PC-9 (cell line): Measurements from ENCODE around the gene SIK2. TPM values are rescaled to one million over a fixed set of nuclear protein-coding genes. Genes with fewer than 3 reads are reported as not detected.

Source experiments
- BruUV-seq: library from RNA; stranded (reverse); fragments of 400-500 nt; replicated peaks from 2 replicates; lab custom pipeline; 2021; lab: Mats Ljungman, UMichigan
- CTCF ChIA-PET: fragments of 300-600 bp; sonication (Branson Sonifier 250); formaldehyde crosslinking; loops from one replicate; lab custom pipeline; 2022; ENCODE audit warnings: antibody characterized with exemption; lab: Charles Lee
- POLR2A ChIA-PET: fragments of 300-600 bp; sonication (Branson Sonifier 250); formaldehyde crosslinking; loops from one replicate; lab custom pipeline; 2022; ENCODE audit warnings: antibody characterized with exemption; ENCODE audit not compliant: unreplicated experiment; lab: Charles Lee
- DNase-seq, 2 experiments: peaks; one replicate each; pipeline versions ENCODE4 v3.0.0 to v3.0.0-alpha.2; 2015 to 2022; ENCODE audit warnings: mixed read lengths in 1 of 2
- H2AFZ ChIP-seq: fragments of 200-600 bp; sonication (generic); 2 replicates; pipeline ENCODE4 v1.8.1; 2017; ENCODE audit warnings: antibody characterized with exemption
- H3F3A ChIP-seq: fragments of 200-600 bp; sonication (generic); 2 replicates; pipeline ENCODE4 v1.8.1; 2017; ENCODE audit warnings: antibody characterized with exemption, mild to moderate bottlenecking, low read depth; ENCODE audit not compliant: insufficient read depth
- H3K27ac ChIP-seq: fragments of 200-600 bp; sonication (generic); 2 replicates; pipeline ENCODE4 v1.6.1; 2016; ENCODE audit warnings: mixed run types
- H3K27me3 ChIP-seq: fragments of 200-600 bp; sonication (generic); 2 replicates; pipeline ENCODE4 v1.6.1; 2016; ENCODE audit warnings: low read depth, mixed run types; ENCODE audit not compliant: insufficient read depth
- H3K36me3 ChIP-seq: fragments of 200-600 bp; sonication (generic); 2 replicates; pipeline ENCODE4 v1.6.1; 2016; ENCODE audit warnings: low read depth, mixed run types
- H3K4me1 ChIP-seq: fragments of 200-600 bp; sonication (generic); replicated peaks from 2 replicates; pipeline ENCODE4 v1.6.1; 2016; ENCODE audit warnings: mixed run types; ENCODE audit not compliant: insufficient read depth
- H3K4me2 ChIP-seq: fragments of 200-600 bp; sonication (generic); 2 replicates; pipeline ENCODE4 v1.6.1; 2017; ENCODE audit warnings: mixed run types
- H3K4me3 ChIP-seq: fragments of 200-600 bp; sonication (generic); 2 replicates; pipeline ENCODE4 v1.6.1; 2016; ENCODE audit warnings: mixed run types
- H3K79me2 ChIP-seq: fragments of 200-600 bp; sonication (generic); 2 replicates; pipeline ENCODE4 v1.6.1; 2017; ENCODE audit warnings: low read depth, mixed run types
- H3K9me2 ChIP-seq: fragments of 200-600 bp; sonication (generic); 2 replicates; pipeline ENCODE4 v1.8.1; 2017; ENCODE audit warnings: mild to moderate bottlenecking; ENCODE audit not compliant: insufficient read depth
- H3K9me3 ChIP-seq: fragments of 200-600 bp; sonication (generic); 2 replicates; pipeline ENCODE4 v1.8.1; 2016; ENCODE audit warnings: low read depth; ENCODE audit not compliant: insufficient read depth
- H4K20me1 ChIP-seq: fragments of 200-600 bp; sonication (generic); 2 replicates; pipeline ENCODE4 v1.8.1; 2017; ENCODE audit not compliant: insufficient read depth
- EZH2 ChIP-seq: fragments of 200-600 bp; sonication (generic); IDR thresholded peaks from 2 replicates; pipeline ENCODE4 v1.8.0; 2017; ENCODE audit warnings: antibody characterized with exemption, low read depth
- intact Hi-C: fragments of 100-400 bp; cut with micrococcal nuclease; formaldehyde crosslinking; loops from one replicate; pipeline ENCODE4 v1.10.0; 2022; ENCODE audit not compliant: unreplicated experiment
- total RNA-seq: library from RNA; stranded (reverse); gene quantifications from 2 replicates; pipeline ENCODE4 v1.2.3, GENCODE V29; 2021
- TF ChIP-seq, protein P1 (sequence below): fragments of 200-600 bp; sonication (generic); conservative IDR thresholded peaks from 2 replicates; pipeline ENCODE4 v1.6.1; 2017; ENCODE audit warnings: mixed run types, antibody characterized with exemption, mild to moderate bottlenecking, moderate library complexity

Gene SIK2
- total RNA-seq, 1 experiment from 2014 or later, result 16.2 TPM

DNA sequence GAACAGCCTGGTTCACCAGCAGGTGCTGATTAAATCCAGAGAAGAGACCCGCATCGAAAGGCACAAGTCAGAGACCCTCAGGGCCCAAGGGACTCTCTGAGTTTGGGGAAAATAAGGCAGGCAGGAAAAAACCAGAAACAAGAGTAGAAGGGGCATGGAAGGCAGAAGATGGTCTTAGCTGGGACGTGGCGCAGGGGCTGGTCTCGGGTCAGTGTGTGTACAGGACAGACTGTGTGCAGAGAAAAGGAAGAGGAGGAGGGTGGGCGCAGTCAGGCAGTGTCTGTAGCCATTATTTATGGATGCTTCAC, 132.7 kb downstream of the SIK2 start:
- Histone ChIP-seq H3K27me3 (no peaks in the 10 kb centered on the region), H4K20me1 (no peaks in the 10 kb centered on the region), H3F3A (peaks cover 25% of the 10 kb centered on the region), H3K4me3 (peak overlapping the region; percentile 51; the same call in 1 of the 2 replicates), H3K9me3 (no peaks in the 10 kb centered on the region), H3K4me1 (peaks cover 34% of the 10 kb centered on the region), H3K79me2 (no peaks in the 10 kb centered on the region), H3K4me2 (peak overlapping the region; percentile 80), H3K27ac (peak overlapping the region; percentile 31), H3K36me3 (no peaks in the 10 kb centered on the region), H3K9me2 (no peaks in the 10 kb centered on the region), H2AFZ (no peak overlapping the region)
- BruUV-seq, result TSS peak; percentile 20
- DNase-seq, result no peak
- TF ChIP-seq, protein P1, sequence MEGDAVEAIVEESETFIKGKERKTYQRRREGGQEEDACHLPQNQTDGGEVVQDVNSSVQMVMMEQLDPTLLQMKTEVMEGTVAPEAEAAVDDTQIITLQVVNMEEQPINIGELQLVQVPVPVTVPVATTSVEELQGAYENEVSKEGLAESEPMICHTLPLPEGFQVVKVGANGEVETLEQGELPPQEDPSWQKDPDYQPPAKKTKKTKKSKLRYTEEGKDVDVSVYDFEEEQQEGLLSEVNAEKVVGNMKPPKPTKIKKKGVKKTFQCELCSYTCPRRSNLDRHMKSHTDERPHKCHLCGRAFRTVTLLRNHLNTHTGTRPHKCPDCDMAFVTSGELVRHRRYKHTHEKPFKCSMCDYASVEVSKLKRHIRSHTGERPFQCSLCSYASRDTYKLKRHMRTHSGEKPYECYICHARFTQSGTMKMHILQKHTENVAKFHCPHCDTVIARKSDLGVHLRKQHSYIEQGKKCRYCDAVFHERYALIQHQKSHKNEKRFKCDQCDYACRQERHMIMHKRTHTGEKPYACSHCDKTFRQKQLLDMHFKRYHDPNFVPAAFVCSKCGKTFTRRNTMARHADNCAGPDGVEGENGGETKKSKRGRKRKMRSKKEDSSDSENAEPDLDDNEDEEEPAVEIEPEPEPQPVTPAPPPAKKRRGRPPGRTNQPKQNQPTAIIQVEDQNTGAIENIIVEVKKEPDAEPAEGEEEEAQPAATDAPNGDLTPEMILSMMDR, result no peak
- TF ChIP-seq EZH2, result no peak
- ChIA-PET CTCF (no interaction called here), POLR2A (interaction anchor here (0.5 to 0.6 kb wide), 2 partner anchors 149 to 330 kb away, joined by 3 to 6 read pairs; no protein-coding TSS in a partner anchor)
- intact Hi-C loops, result no loop called here

DNA sequence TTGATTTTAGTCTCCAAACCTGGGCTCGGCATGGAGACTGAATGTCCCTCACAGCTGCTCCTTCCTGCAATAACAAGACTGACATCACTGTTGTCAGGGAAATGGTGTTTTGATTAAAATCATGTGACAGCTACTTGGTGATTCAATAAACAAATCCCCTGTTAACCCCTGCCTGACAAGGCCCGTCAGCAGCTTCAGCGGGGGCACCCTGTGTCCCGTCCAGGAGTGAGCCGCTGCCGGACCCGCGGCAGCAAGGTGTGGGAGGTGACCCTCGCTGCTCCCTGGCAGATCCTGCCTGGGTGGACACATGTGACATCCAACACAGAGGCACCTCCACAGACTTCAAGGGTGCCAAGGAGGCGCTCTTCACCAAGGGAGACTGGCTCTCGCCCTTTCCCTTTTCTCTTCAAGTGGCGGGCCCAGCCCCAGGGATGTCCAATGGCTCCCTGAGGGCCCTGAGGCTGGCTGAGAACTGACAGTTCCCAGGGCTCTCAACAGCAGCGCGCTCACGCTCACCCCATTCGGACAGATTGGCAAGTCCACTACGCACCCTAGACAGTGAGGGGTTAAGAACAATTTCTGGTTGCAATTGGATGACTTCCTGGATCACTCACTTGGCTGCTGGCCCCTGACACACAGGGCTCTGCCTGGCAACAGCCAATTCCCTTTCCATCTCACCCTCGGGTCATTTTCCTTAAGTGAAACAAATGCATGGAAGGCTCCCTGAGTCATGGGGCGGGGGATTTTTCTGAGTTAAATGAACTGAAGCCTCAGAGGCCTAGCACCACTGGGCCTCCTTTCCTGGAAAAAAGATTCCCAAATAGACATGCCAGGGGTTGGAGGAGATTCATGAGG, 133.2 kb downstream of the SIK2 start:
- no TSS peak for BruUV-seq
- Histone ChIP-seq H4K20me1 (no peaks in the 10 kb centered on the region), H3K9me3 (no peaks in the 10 kb centered on the region), H3K4me3 (peak overlapping the region; percentile 51; the same call in 1 of the 2 replicates), H3K36me3 (no peaks in the 10 kb centered on the region), H3K4me1 (peaks cover 34% of the 10 kb centered on the region), H3K27ac (peak overlapping the region; percentile 85), H3K9me2 (no peaks in the 10 kb centered on the region), H3K4me2 (peak overlapping the region; percentile 80), H2AFZ (peak overlapping the region; percentile 27; the same call in 1 of the 2 replicates), H3K79me2 (no peaks in the 10 kb centered on the region), H3K27me3 (no peaks in the 10 kb centered on the region), H3F3A (peaks cover 31% of the 10 kb centered on the region)
- peak; percentile 84 to 98 for DNase-seq
- CTCF ChIA-PET, result no interaction called here
- POLR2A ChIA-PET, result interaction anchor here (0.5 to 0.6 kb wide), 2 partner anchors 149 to 329 kb away, joined by 3 to 6 read pairs; no protein-coding TSS in a partner anchor
- TF ChIP-seq, protein P1, result no peak
- no peak for TF ChIP-seq EZH2
- intact Hi-C loops, result no loop called here

DNA sequence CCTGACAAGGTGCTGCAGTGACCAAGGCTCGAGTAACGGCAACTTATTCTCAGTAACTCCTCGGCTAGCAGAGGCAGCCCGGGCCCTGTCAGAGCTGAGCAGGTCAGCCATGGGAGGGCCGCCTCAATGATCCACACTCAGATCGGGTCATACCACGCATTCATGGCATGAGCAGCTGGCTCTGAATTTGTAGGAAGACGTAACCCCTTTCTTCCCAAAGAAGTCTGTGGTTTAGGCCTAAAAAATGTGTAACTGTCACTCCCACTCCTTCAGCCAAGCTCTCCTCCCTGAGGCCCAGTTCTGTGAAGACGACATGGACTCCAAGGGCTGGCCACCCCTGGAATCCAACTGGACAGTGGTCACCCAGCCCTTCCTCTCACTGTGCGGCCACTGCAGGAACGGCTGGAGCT, 133.9 kb downstream of the SIK2 start:
- ChIA-PET CTCF (no interaction called here), POLR2A (no interaction called here)
- H3F3A ChIP-seq, result peaks cover 31% of the 10 kb centered on the region
- peaks cover 34% of the 10 kb centered on the region for H3K4me1 ChIP-seq
- H2AFZ ChIP-seq, result no peak overlapping the region
- peak overlapping the region; percentile 85 for H3K27ac ChIP-seq
- intact Hi-C loops, result no loop called here
- H3K4me2 ChIP-seq, result peak overlapping the region; percentile 80
- TF ChIP-seq, protein P1, result no peak
- TF ChIP-seq EZH2, result no peak
- H3K4me3 ChIP-seq, result peak overlapping the region; percentile 5; the same call in 1 of the 2 replicates
- H3K27me3 ChIP-seq, result no peaks in the 10 kb centered on the region
- no peaks in the 10 kb centered on the region; the same call in 1 of the 2 replicates for H3K36me3 ChIP-seq
- H3K9me3 ChIP-seq, result no peaks in the 10 kb centered on the region
- H3K79me2 ChIP-seq, result no peaks in the 10 kb centered on the region
- H3K9me2 ChIP-seq, result no peaks in the 10 kb centered on the region
- TSS peak; percentile 75 for BruUV-seq
- no peaks in the 10 kb centered on the region for H4K20me1 ChIP-seq
- DNase-seq, result no peak
